NCI-H460 (cell line): ENCODE data around the gene PPP2R5E. TPM values are rescaled to one million over a fixed set of nuclear protein-coding genes. Genes with fewer than 3 reads are reported as not detected.

Source experiments
- DNase-seq: peaks from one replicate; pipeline ENCODE4 v3.0.0-alpha.2; 2016; ENCODE audit warnings: low read depth; ENCODE audit errors: extremely low read depth
- total RNA-seq: library from RNA; depleted of rRNA; stranded (reverse); fragments of >200 nt; shearing (Covaris generic); gene quantifications from 2 replicates; pipeline ENCODE4 v1.2.3, GENCODE V29; 2014

PPP2R5E gene
- total RNA-seq, 1 experiment from 2014 or later: 28.1 TPM

GRCh38 chr14:63436286-63437098 is 106.7 kb downstream of the PPP2R5E start:
- no peak for DNase-seq

DNA sequence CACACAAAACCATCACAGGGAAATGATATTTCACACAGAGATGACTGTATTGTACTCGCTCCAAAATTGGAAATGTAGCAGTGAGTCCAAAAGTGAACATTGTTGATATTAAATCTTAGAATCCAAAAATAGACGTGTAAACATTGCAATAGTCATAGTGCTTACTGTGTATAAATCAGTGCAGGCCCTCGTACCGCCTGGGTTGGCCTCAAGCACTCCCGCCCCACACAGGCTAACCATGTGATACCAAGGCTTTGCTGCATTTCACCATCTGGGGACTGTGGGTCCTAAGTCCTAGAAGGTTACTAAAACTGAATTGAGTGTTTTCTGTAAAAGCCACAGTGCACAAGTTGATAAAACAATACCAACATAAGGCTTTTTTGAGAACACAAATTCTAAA is 107.3 kb downstream of the PPP2R5E start:
- no peak for DNase-seq

- no peak for DNase-seq
Measured at GRCh38 chr14:63435204-63435603, 108.0 kb downstream of the PPP2R5E start.

DNA sequence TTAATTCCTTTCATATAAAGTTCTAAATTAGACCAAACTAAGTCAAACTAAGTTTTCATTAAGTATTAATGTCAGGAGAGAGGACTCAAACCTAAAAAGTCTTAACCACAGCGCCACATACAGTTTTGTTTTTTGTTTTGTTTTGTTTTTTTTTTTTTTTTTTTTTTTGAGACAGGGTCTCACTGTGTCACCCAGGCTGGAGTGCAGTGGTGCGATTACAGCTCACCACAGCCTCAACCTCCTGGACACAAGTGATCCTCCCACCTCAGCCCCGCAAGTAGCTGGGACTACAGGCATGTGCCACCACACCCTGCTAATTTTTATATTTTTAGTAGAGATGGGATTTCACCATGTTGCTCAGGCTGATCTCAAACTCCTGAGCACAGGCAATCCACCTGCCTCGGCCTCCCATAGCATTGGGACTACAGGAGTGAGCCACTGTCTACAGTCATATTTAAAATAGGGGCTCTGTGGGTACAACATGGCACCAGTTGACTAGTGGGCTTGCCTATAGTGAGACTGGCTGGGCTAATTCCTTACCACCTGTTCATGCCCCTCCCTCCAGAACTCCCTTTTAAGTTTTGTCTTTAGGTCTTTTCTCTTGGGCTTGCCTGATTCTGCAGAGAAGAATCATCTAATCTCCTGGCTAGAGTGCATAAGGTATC is 110.2 kb downstream of the PPP2R5E start:
- no peak for DNase-seq

DNA sequence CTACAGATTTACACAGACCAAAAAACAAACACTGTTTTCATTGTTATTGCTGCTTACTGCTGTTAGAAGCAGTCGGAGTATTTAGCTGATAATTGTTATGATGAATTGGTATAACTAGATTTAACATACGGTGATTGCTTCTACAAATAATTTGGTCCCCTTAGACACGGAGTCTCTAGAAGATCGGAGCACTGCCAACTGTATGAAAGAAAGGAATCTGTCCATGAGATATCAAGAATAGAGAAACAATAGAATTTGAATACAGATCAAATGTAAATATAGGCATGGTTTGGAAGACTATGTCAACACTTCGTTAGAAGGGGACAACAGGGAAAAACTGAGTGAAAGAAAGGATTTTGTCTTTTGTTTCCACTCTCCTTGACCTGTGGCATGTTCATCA is 110.9 kb downstream of the PPP2R5E start:
- DNase-seq: no peak

- no peak for DNase-seq
Measured at GRCh38 chr14:63431466-63431865, 111.7 kb downstream of the PPP2R5E start.

- DNase-seq: no peak
Measured at GRCh38 chr14:63428486-63428885, 114.7 kb downstream of the PPP2R5E start.

DNA sequence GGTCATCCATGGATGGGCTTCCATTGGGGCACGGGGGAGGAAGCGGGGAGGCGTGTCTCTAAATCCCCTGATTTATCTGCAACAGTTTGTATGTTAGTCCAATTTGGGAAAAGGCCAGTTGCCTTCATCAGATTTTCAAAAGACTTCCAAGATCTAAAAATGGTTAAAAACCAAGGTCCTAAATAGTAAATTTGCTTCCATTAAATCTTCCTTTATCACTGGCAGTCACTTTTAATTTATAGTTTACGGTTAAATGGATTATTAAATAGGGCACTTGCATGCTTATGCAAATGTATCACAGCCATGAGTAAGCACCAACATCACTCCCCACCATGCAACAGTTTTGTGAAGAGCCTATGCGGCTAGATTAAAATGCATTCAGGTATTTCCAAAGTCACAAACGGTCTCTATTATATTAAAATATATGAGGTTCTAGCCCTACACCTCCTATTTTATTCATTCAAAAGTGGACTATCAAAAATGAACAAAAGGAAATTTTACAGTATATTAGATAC is 116.3 kb downstream of the PPP2R5E start:
- DNase-seq: no peak

- no peak for DNase-seq
Measured at GRCh38 chr14:63423889-63424288, 119.3 kb downstream of the PPP2R5E start.

GRCh38 chr14:63423381-63423780 is 119.8 kb downstream of the PPP2R5E start:
- DNase-seq: no peak

GRCh38 chr14:63421919-63422318 is 121.3 kb downstream of the PPP2R5E start:
- no peak for DNase-seq

- DNase-seq: no peak
Measured at GRCh38 chr14:63421226-63421625, 122.0 kb downstream of the PPP2R5E start.

DNA sequence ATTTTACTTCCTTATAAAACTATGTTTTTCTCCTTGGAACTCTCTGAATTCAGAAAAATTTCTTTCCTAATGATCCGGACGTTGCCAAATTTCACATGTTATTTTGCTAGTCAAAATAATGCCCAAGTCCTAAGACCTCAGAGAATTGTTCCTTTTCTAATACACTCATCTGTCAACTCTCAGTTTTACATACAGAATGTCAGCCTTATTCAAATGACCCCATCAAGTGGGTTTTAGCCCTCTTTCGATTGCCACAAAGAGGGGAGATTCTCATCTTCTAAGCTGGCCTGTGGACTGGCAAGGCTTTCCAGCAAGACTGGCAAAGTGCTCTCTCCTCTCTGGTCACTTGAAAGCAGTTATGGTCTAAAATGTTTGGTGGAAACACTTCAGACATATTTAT is 125.2 kb downstream of the PPP2R5E start:
- DNase-seq: no peak

- no peak for DNase-seq
Measured at GRCh38 chr14:63413009-63413408, 130.2 kb downstream of the PPP2R5E start.

GRCh38 chr14:63406333-63406732 is 136.8 kb downstream of the PPP2R5E start:
- no peak for DNase-seq

- no peak for DNase-seq
Measured at GRCh38 chr14:63405715-63406114, 137.5 kb downstream of the PPP2R5E start.

- no peak for DNase-seq
Measured at GRCh38 chr14:63404906-63405305, 138.3 kb downstream of the PPP2R5E start.

- DNase-seq: no peak
Measured at GRCh38 chr14:63401646-63402045, 141.5 kb downstream of the PPP2R5E start.

GRCh38 chr14:63398952-63399351 is 144.2 kb downstream of the PPP2R5E start:
- DNase-seq: no peak

GRCh38 chr14:63394841-63395240 is 148.3 kb downstream of the PPP2R5E start:
- DNase-seq: no peak

DNA sequence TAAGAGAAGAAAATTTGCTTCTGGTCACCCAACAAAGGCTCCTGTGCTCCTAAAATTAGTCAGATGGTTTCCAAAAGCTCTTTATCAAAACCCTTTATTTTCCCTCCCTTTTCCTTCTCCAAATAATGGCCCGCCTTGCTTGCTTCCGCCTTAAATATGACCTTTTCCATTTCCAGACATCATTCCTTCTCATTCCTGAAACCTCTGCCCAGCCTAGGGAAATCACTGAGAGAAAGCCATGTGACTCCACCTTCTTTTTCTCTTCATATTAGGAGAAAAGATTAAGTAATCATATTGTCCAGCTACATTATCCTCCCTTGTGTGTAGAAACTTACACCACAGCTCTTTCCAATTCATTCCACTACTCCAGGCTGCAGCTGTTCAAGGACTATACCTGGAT is 148.7 kb downstream of the PPP2R5E start:
- no peak for DNase-seq

DNA sequence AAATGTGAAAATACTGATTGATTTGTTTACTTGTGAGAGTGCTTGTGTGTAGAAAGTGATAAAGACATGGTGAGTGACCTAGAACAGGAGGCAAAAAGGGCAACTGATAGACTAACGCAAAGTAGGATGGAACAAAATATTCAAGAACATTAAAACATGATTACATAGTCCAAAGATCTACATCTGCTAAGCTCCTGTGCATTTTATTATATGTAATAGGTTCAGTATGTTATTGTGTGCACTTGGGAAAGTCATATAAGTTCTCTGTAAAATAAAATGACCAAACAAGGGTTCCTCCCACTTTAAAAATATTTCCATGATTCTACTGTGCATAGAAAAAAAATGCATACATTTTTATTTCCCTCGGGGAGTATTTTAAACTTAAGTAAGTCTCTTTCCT is 150.2 kb downstream of the PPP2R5E start:
- no peak for DNase-seq
